SU-DHL-6 (cell line): ENCODE data around the gene TMCC2.
"Not testable (repeated sequence)": the region's sequence is repeated elsewhere in the genome, so short reads cannot be mapped to it uniquely, and the experiment has no call there.

Experiments
- H2AFZ ChIP-seq: fragments of 200-600 bp; sonication (generic); 2 replicates; pipeline ENCODE4 v1.6.1; 2014; ENCODE audit warnings: low read depth, mild to moderate bottlenecking, moderate library complexity, mixed read lengths, antibody characterized with exemption, low read length; ENCODE audit not compliant: severe bottlenecking
- H3F3A ChIP-seq: fragments of 200-600 bp; shearing (Covaris generic); 2 replicates; pipeline ENCODE4 v1.6.0; 2016; ENCODE audit warnings: antibody characterized with exemption, mild to moderate bottlenecking; ENCODE audit not compliant: insufficient read depth
- H3K27ac ChIP-seq: fragments of 200-600 bp; sonication (generic); 2 replicates; pipeline ENCODE4 v1.5.1; 2016; ENCODE audit warnings: low read depth, mild to moderate bottlenecking, low read length, moderate library complexity, mixed read lengths
- H3K27me3 ChIP-seq: fragments of 200-600 bp; sonication (generic), shearing (Covaris generic); 2 replicates; pipeline ENCODE4 v1.6.0; 2014; ENCODE audit warnings: mild to moderate bottlenecking, low read length
- H3K36me3 ChIP-seq: fragments of 200-600 bp; sonication (generic); 2 replicates; pipeline ENCODE4 v1.6.1; 2014; ENCODE audit warnings: mild to moderate bottlenecking, low read length, mixed read lengths
- H3K4me2 ChIP-seq: fragments of 300-600, 200-600 bp; shearing (Covaris generic), sonication (generic); 2 replicates; pipeline ENCODE4 v1.6.0; 2014; ENCODE audit warnings: low read length, low read depth, mild to moderate bottlenecking; ENCODE audit not compliant: poor library complexity, severe bottlenecking
- H3K4me3 ChIP-seq: fragments of 200-600 bp; sonication (generic); 2 replicates; pipeline ENCODE4 v1.5.1; 2014; ENCODE audit warnings: antibody characterized with exemption, low read length, mild to moderate bottlenecking, mixed read lengths; ENCODE audit not compliant: insufficient read depth, poor library complexity, severe bottlenecking
- H3K79me2 ChIP-seq: fragments of 200-600 bp; sonication (generic); 2 replicates; pipeline ENCODE4 v1.6.1; 2014; ENCODE audit warnings: mild to moderate bottlenecking, low read length, moderate library complexity; ENCODE audit not compliant: insufficient read depth
- H3K9ac ChIP-seq: fragments of 200-600 bp; sonication (generic); 2 replicates; pipeline ENCODE4 v1.7.0; 2014; ENCODE audit warnings: mild to moderate bottlenecking, low read length
- H3K9me2 ChIP-seq: fragments of 200-600 bp; sonication (generic); replicated peaks from 2 replicates; pipeline ENCODE4 v1.6.1; 2014; ENCODE audit warnings: low read length; ENCODE audit not compliant: insufficient read depth
- H3K9me3 ChIP-seq: fragments of 200-600 bp; sonication (generic); 2 replicates; pipeline ENCODE4 v1.6.1; 2014; ENCODE audit warnings: low read length, mixed read lengths; ENCODE audit not compliant: insufficient read depth
- H4K20me1 ChIP-seq: fragments of 200-600 bp; sonication (generic); 2 replicates; pipeline ENCODE4 v1.6.1; 2014; ENCODE audit warnings: low read depth, mild to moderate bottlenecking, antibody characterized with exemption, low read length, moderate library complexity, mixed read lengths
- CTCF ChIP-seq: fragments of 200-600 bp; sonication (generic); IDR thresholded peaks from one replicate; pipeline ENCODE4 v1.5.1; 2017; ENCODE audit warnings: antibody characterized with exemption, mild to moderate bottlenecking, low read length, moderate library complexity; ENCODE audit not compliant: insufficient read depth, poor library complexity, severe bottlenecking
- EZH2phosphoT487 ChIP-seq: fragments of 200-600 bp; sonication (generic), shearing (Covaris generic); conservative IDR thresholded peaks from 2 replicates; pipeline ENCODE4 v1.6.1; 2018; ENCODE audit warnings: mild to moderate bottlenecking, antibody characterized with exemption, low read length, moderate library complexity, mixed read lengths

The TMCC2 gene

GRCh38 chr1:205296154-205296553, 68.4 kb downstream of the TMCC2 start:
- peaks cover 8% of the 10 kb centered on the region; the same call in 1 of the 2 replicates for H3F3A ChIP-seq
- no peak overlapping the region for H3K4me2 ChIP-seq
- TF ChIP-seq EZH2phosphoT487 (no peak), CTCF (no peak)
- H2AFZ ChIP-seq = no peak overlapping the region
- no peaks in the 10 kb centered on the region for H3K9me2 ChIP-seq
- no peak overlapping the region for H3K27ac ChIP-seq
- H4K20me1 ChIP-seq = no peaks in the 10 kb centered on the region
- no peaks in the 10 kb centered on the region for H3K27me3 ChIP-seq
- no peak overlapping the region for H3K9ac ChIP-seq
- no peaks in the 10 kb centered on the region for H3K9me3 ChIP-seq
- no peaks in the 10 kb centered on the region for H3K36me3 ChIP-seq
- H3K79me2 ChIP-seq = no peaks in the 10 kb centered on the region
- H3K4me3 ChIP-seq = no peak overlapping the region

- H2AFZ ChIP-seq, H3K79me2 ChIP-seq, H3K27me3 ChIP-seq, H4K20me1 ChIP-seq, H3K9me3 ChIP-seq, H3K9me2 ChIP-seq, H3K4me2 ChIP-seq, H3K4me3 ChIP-seq, H3K27ac ChIP-seq, H3K36me3 ChIP-seq, H3K9ac ChIP-seq: not testable (repeated sequence)
- peaks cover 15% of the 10 kb centered on the region for H3F3A ChIP-seq
Observed at GRCh38 chr1:205297546-205298177, 69.9 kb downstream of the TMCC2 start.

GRCh38 chr1:205298191-205298994, 70.6 kb downstream of the TMCC2 start:
- Histone ChIP-seq H3K4me3 (no peak overlapping the region), H4K20me1 (no peaks in the 10 kb centered on the region), H3K27me3 (no peaks in the 10 kb centered on the region), H3K79me2 (no peaks in the 10 kb centered on the region), H3K9ac (no peak overlapping the region), H2AFZ (no peak overlapping the region), H3K4me2 (no peak overlapping the region), H3K27ac (no peak overlapping the region), H3K9me3 (no peaks in the 10 kb centered on the region), H3F3A (peaks cover 15% of the 10 kb centered on the region), H3K9me2 (no peaks in the 10 kb centered on the region), H3K36me3 (peaks cover 5% of the 10 kb centered on the region; the same call in 1 of the 2 replicates)
- TF ChIP-seq CTCF (no peak), EZH2phosphoT487 (no peak)

GRCh38 chr1:205300149-205300548, 72.4 kb downstream of the TMCC2 start:
- Histone ChIP-seq H3K27me3 (no peaks in the 10 kb centered on the region), H3K4me3 (no peak overlapping the region), H3K36me3 (peaks cover 5% of the 10 kb centered on the region; the same call in 1 of the 2 replicates), H3K79me2 (no peaks in the 10 kb centered on the region), H3K27ac (peak overlapping the region; percentile 89), H3K4me2 (peak overlapping the region; percentile 50), H3K9ac (0 out of 2 replicates have a peak overlapping the region, but pooled peaks have one; percentile 2), H4K20me1 (no peaks in the 10 kb centered on the region), H3F3A (peaks cover 15% of the 10 kb centered on the region), H2AFZ (no peak overlapping the region), H3K9me3 (no peaks in the 10 kb centered on the region), H3K9me2 (no peaks in the 10 kb centered on the region)
- TF ChIP-seq EZH2phosphoT487 = no peak
- no peak for TF ChIP-seq CTCF
